ENCODE results near the gene PELO. TPM values are rescaled to one million over a fixed set of nuclear protein-coding genes. Genes with fewer than 3 reads are reported as not detected.

The PELO gene
- total RNA-seq, 5 donors from 2014 or later (not counting 1 experiment from before 2014, with no cell fraction given) = 7.3 to 18.2 (median 13.8) TPM

- ChIA-PET CTCF (no interaction called here), POLR2A (interaction anchor here in 1 of 2 donors (1.2 kb wide), 1 partner anchor 23 kb away, joined by 5 read pairs; no protein-coding TSS in a partner anchor)
- DNase-seq = no peak
- H3K27ac Mint-ChIP-seq = no peak overlapping the region
- no peaks in the 10 kb centered on the region for H3K27me3 Mint-ChIP-seq
- no peak overlapping the region for H3K4me3 Mint-ChIP-seq
- no peak overlapping the region for H3K27ac ChIP-seq (ENCODE audit: low read length)
- no peaks in the 10 kb centered on the region for H3K9me3 ChIP-seq
- H3K4me1 ChIP-seq (ENCODE audit: control insufficient read depth in 1 of 2, extremely low read depth in 1 of 2, insufficient read depth in 2 of 2, low read length in 2 of 2) = no peaks in the 10 kb centered on the region
- ATAC-seq (replicated peaks in 1 of 4) = no peak
- 100% methylated on average over 2 of the region's 6 CpGs for WGBS (ENCODE audit: insufficient coverage)
- H3K36me3 Mint-ChIP-seq = peaks cover 4% of the 10 kb centered on the region
- H3K4me3 ChIP-seq (ENCODE audit: control insufficient read depth in 1 of 2, extremely low read depth in 1 of 2, low read length in 1 of 2) = no peak overlapping the region
- H3K27me3 ChIP-seq (replicated peaks in 1 of 2; ENCODE audit: control insufficient read depth in 2 of 2, extremely low read depth in 1 of 2, insufficient read depth in 2 of 2, low read length in 1 of 2) = no peaks in the 10 kb centered on the region
- H3K36me3 ChIP-seq (ENCODE audit: control insufficient read depth in 2 of 2, extremely low read depth in 1 of 2, insufficient read depth in 1 of 2, low read length in 1 of 2) = no peaks in the 10 kb centered on the region
- H3K4me1 Mint-ChIP-seq = peaks cover 0 to 6% (median 5%) of the 10 kb centered on the region in 3 donors
- peaks cover 0 to under 1% (median 0%) of the 10 kb centered on the region in 3 donors for H3K9me3 Mint-ChIP-seq
Measured at GRCh38 chr5:52822437-52822836, 34.7 kb downstream of the PELO start.

GRCh38 chr5:52824827-52825226 lies 37.1 kb downstream of the PELO start:
- H3K9me3 Mint-ChIP-seq = peaks cover 0 to 3% (median 0%) of the 10 kb centered on the region in 3 donors
- peaks cover 4% of the 10 kb centered on the region for H3K36me3 Mint-ChIP-seq
- no CpG with 5 or more reads among the region's 1 CpG for WGBS (ENCODE audit: insufficient coverage)
- Histone ChIP-seq H3K27me3 (replicated peaks in 1 of 2; ENCODE audit: control insufficient read depth in 2 of 2, extremely low read depth in 1 of 2, insufficient read depth in 2 of 2, low read length in 1 of 2) (no peaks in the 10 kb centered on the region), H3K9me3 (no peaks in the 10 kb centered on the region), H3K27ac (ENCODE audit: low read length) (no peak overlapping the region), H3K4me3 (ENCODE audit: control insufficient read depth in 1 of 2, extremely low read depth in 1 of 2, low read length in 1 of 2) (no peak overlapping the region), H3K36me3 (ENCODE audit: control insufficient read depth in 2 of 2, extremely low read depth in 1 of 2, insufficient read depth in 1 of 2, low read length in 1 of 2) (no peaks in the 10 kb centered on the region), H3K4me1 (ENCODE audit: control insufficient read depth in 1 of 2, extremely low read depth in 1 of 2, insufficient read depth in 2 of 2, low read length in 2 of 2) (no peaks in the 10 kb centered on the region)
- POLR2A ChIA-PET = interaction anchor here in 1 of 2 donors (0.5 kb wide), 1 partner anchor 32 kb away, joined by 3 read pairs; no protein-coding TSS in a partner anchor
- no peaks in the 10 kb centered on the region for H3K27me3 Mint-ChIP-seq
- no peak overlapping the region for H3K27ac Mint-ChIP-seq
- peaks cover 0 to 6% (median 5%) of the 10 kb centered on the region in 3 donors for H3K4me1 Mint-ChIP-seq
- ATAC-seq (replicated peaks in 1 of 4) (no peak), DNase-seq (no peak)
- H3K4me3 Mint-ChIP-seq = no peak overlapping the region
- CTCF ChIA-PET = no interaction called here

- no CpG with 5 or more reads among the region's 2 CpGs for WGBS (ENCODE audit: insufficient coverage)
- H3K4me1 Mint-ChIP-seq = peaks cover 0 to 6% (median 5%) of the 10 kb centered on the region in 3 donors
- DNase-seq = no peak
- ChIA-PET POLR2A (no interaction called here), CTCF (interaction anchor here in 1 of 2 donors (0.5 to 0.6 kb wide), 3 partner anchors 47 to 170 kb away, joined by 3 to 4 read pairs (median 3); no protein-coding TSS in a partner anchor)
- H3K27ac Mint-ChIP-seq = no peak overlapping the region
- peaks cover 4% of the 10 kb centered on the region for H3K36me3 Mint-ChIP-seq
- H3K27me3 Mint-ChIP-seq = no peaks in the 10 kb centered on the region
- no peak overlapping the region for H3K4me3 ChIP-seq (ENCODE audit: control insufficient read depth in 1 of 2, extremely low read depth in 1 of 2, low read length in 1 of 2)
- H3K36me3 ChIP-seq (ENCODE audit: control insufficient read depth in 2 of 2, extremely low read depth in 1 of 2, insufficient read depth in 1 of 2, low read length in 1 of 2) = no peaks in the 10 kb centered on the region
- ATAC-seq (replicated peaks in 1 of 4) = no peak
- peaks cover 0 to 3% (median 0%) of the 10 kb centered on the region in 3 donors for H3K9me3 Mint-ChIP-seq
- no peaks in the 10 kb centered on the region for H3K9me3 ChIP-seq
- no peak overlapping the region for H3K27ac ChIP-seq (ENCODE audit: low read length)
- H3K4me3 Mint-ChIP-seq = no peak overlapping the region
- no peaks in the 10 kb centered on the region for H3K27me3 ChIP-seq (replicated peaks in 1 of 2; ENCODE audit: control insufficient read depth in 2 of 2, extremely low read depth in 1 of 2, insufficient read depth in 2 of 2, low read length in 1 of 2)
- no peaks in the 10 kb centered on the region for H3K4me1 ChIP-seq (ENCODE audit: control insufficient read depth in 1 of 2, extremely low read depth in 1 of 2, insufficient read depth in 2 of 2, low read length in 2 of 2)
Measured at GRCh38 chr5:52825826-52826225, 38.1 kb downstream of the PELO start.

- Histone ChIP-seq H3K36me3 (ENCODE audit: control insufficient read depth in 2 of 2, extremely low read depth in 1 of 2, insufficient read depth in 1 of 2, low read length in 1 of 2) (no peaks in the 10 kb centered on the region), H3K9me3 (no peaks in the 10 kb centered on the region), H3K4me1 (ENCODE audit: control insufficient read depth in 1 of 2, extremely low read depth in 1 of 2, insufficient read depth in 2 of 2, low read length in 2 of 2) (no peaks in the 10 kb centered on the region), H3K27me3 (replicated peaks in 1 of 2; ENCODE audit: control insufficient read depth in 2 of 2, extremely low read depth in 1 of 2, insufficient read depth in 2 of 2, low read length in 1 of 2) (no peaks in the 10 kb centered on the region), H3K27ac (ENCODE audit: low read length) (no peak overlapping the region), H3K4me3 (ENCODE audit: control insufficient read depth in 1 of 2, extremely low read depth in 1 of 2, low read length in 1 of 2) (no peak overlapping the region)
- no peak overlapping the region for H3K27ac Mint-ChIP-seq
- peaks cover 4% of the 10 kb centered on the region for H3K36me3 Mint-ChIP-seq
- ChIA-PET CTCF (no interaction called here), POLR2A (no interaction called here)
- no peak for DNase-seq
- no peaks in the 10 kb centered on the region for H3K27me3 Mint-ChIP-seq
- H3K4me1 Mint-ChIP-seq = peaks cover 0 to 6% (median 5%) of the 10 kb centered on the region in 3 donors
- no peak overlapping the region for H3K4me3 Mint-ChIP-seq
- no CpG with 5 or more reads among the region's 1 CpG for WGBS (ENCODE audit: insufficient coverage)
- peaks cover 0 to 3% (median 0%) of the 10 kb centered on the region in 3 donors for H3K9me3 Mint-ChIP-seq
- no peak for ATAC-seq (replicated peaks in 1 of 4)
Measured at GRCh38 chr5:52827815-52828214, 40.1 kb downstream of the PELO start.

DNA sequence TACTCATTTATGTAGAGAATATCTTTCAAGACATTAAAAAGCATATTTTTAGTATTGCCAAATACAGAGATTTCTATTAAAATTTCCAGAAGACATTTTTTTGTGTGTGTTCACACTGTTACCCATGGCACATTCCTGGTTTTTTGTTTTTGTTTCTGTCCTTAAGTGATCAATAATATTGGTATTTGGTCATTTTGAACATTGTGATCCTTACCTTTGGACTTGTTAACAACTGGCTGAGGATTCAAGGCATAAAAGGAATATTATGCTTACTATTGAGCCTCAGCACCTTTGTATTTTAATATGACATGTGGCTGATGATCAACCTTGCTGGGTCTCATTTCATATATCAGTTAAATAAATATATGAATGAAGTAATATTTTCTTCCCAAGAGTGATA lies 41.9 kb downstream of the PELO start:
- no peak overlapping the region for H3K4me3 ChIP-seq (ENCODE audit: control insufficient read depth in 1 of 2, extremely low read depth in 1 of 2, low read length in 1 of 2)
- Mint-ChIP-seq H3K27ac (no peak overlapping the region), H3K36me3 (peaks cover 4% of the 10 kb centered on the region), H3K9me3 (peaks cover 0 to 3% (median 0%) of the 10 kb centered on the region in 3 donors), H3K4me3 (no peak overlapping the region), H3K27me3 (no peaks in the 10 kb centered on the region), H3K4me1 (peaks cover 0 to 6% (median 5%) of the 10 kb centered on the region in 3 donors)
- ChIA-PET CTCF (no interaction called here), POLR2A (no interaction called here)
- no peaks in the 10 kb centered on the region for H3K4me1 ChIP-seq (ENCODE audit: control insufficient read depth in 1 of 2, extremely low read depth in 1 of 2, insufficient read depth in 2 of 2, low read length in 2 of 2)
- H3K27me3 ChIP-seq (replicated peaks in 1 of 2; ENCODE audit: control insufficient read depth in 2 of 2, extremely low read depth in 1 of 2, insufficient read depth in 2 of 2, low read length in 1 of 2) = no peaks in the 10 kb centered on the region
- H3K36me3 ChIP-seq (ENCODE audit: control insufficient read depth in 2 of 2, extremely low read depth in 1 of 2, insufficient read depth in 1 of 2, low read length in 1 of 2) = no peaks in the 10 kb centered on the region
- DNase-seq (no peak), ATAC-seq (replicated peaks in 1 of 4) (no peak)
- H3K27ac ChIP-seq (ENCODE audit: low read length) = no peak overlapping the region
- no peaks in the 10 kb centered on the region for H3K9me3 ChIP-seq

DNA sequence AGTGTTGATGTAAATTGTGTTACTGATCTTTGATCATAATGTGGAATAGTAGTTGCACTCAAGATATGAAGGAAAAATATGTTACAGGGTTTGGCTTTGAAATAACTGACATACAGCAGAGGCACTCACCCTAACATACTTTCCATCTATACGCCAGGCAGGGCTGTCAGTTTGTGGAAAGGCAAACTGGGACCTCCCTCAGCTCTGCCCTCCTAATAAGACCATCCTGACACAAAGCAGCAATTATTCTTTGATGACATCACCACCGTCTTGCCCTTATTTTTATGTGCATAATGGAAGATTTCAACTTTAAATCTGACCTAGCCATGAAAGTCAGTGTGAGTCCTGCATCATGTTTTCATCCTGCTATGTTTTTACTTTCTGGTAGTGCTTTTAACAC lies 42.9 kb downstream of the PELO start:
- Histone ChIP-seq H3K4me3 (ENCODE audit: control insufficient read depth in 1 of 2, extremely low read depth in 1 of 2, low read length in 1 of 2) (no peak overlapping the region), H3K36me3 (ENCODE audit: control insufficient read depth in 2 of 2, extremely low read depth in 1 of 2, insufficient read depth in 1 of 2, low read length in 1 of 2) (no peaks in the 10 kb centered on the region), H3K9me3 (no peaks in the 10 kb centered on the region), H3K27me3 (replicated peaks in 1 of 2; ENCODE audit: control insufficient read depth in 2 of 2, extremely low read depth in 1 of 2, insufficient read depth in 2 of 2, low read length in 1 of 2) (no peaks in the 10 kb centered on the region), H3K4me1 (ENCODE audit: control insufficient read depth in 1 of 2, extremely low read depth in 1 of 2, insufficient read depth in 2 of 2, low read length in 2 of 2) (no peaks in the 10 kb centered on the region), H3K27ac (ENCODE audit: low read length) (no peak overlapping the region)
- H3K9me3 Mint-ChIP-seq = peaks cover 0 to 3% (median 3%) of the 10 kb centered on the region in 3 donors
- no peak for DNase-seq
- no CpG with 5 or more reads among the region's 2 CpGs for WGBS (ENCODE audit: insufficient coverage)
- POLR2A ChIA-PET = no interaction called here
- H3K36me3 Mint-ChIP-seq = peaks cover 4% of the 10 kb centered on the region
- peaks cover 0 to 5% (median 4%) of the 10 kb centered on the region in 3 donors for H3K4me1 Mint-ChIP-seq
- CTCF ChIA-PET = no interaction called here
- H3K4me3 Mint-ChIP-seq = no peak overlapping the region
- no peak for ATAC-seq (replicated peaks in 1 of 4)
- H3K27ac Mint-ChIP-seq = no peak overlapping the region
- H3K27me3 Mint-ChIP-seq = peaks cover 0 to 3% of the 10 kb centered on the region in 2 donors

All from T-cell (primary cell).